Keratinocyte (primary cell): ENCODE measurements around the gene TAGLN2. TPM values are rescaled to one million over a fixed set of nuclear protein-coding genes. Genes with fewer than 3 reads are reported as not detected.

ENCODE experiments used
- DNase-seq: peaks from one replicate; pipeline ENCODE4 v3.0.0-alpha.2; 2011; ENCODE audit warnings: low read depth, missing footprints, low spot score
- FAIRE-seq: peaks from 2 replicates; lab custom pipeline; 2011; peaks lifted over from hg19 to GRCh38; lab: Jason Lieb, UNC
- H2AFZ ChIP-seq: 2 replicates; pipeline ENCODE4 v1.6.0; 2012; ENCODE audit warnings: low read length, control low read depth, inconsistent platforms; ENCODE audit not compliant: control insufficient read depth
- H3K27ac ChIP-seq: 2 replicates; pipeline ENCODE4 v1.5.1; 2011; ENCODE audit warnings: low read length; ENCODE audit not compliant: control insufficient read depth, insufficient read depth
- H3K27me3 ChIP-seq: 3 replicates; pipeline ENCODE4 v1.6.0; 2011; ENCODE audit warnings: low read length; ENCODE audit not compliant: control insufficient read depth, insufficient read depth; ENCODE audit errors: extremely low read depth
- H3K36me3 ChIP-seq, 2 experiments: 2 replicates in 1 of 2; 3 replicates in 1 of 2; pipeline ENCODE4 v1.5.1; 2011; ENCODE audit warnings: low read length in 2 of 2, mild to moderate bottlenecking in 1 of 2; ENCODE audit not compliant: control insufficient read depth in 2 of 2, insufficient read depth in 2 of 2; ENCODE audit errors: extremely low read depth in 1 of 2
- H3K4me1 ChIP-seq: 3 replicates; pipeline ENCODE4 v1.5.1; 2011; ENCODE audit warnings: low read length; ENCODE audit not compliant: control insufficient read depth, insufficient read depth; ENCODE audit errors: extremely low read depth
- H3K4me2 ChIP-seq: 3 replicates; pipeline ENCODE4 v1.6.0; 2011; ENCODE audit warnings: low read depth, low read length; ENCODE audit not compliant: control insufficient read depth, insufficient read depth; ENCODE audit errors: extremely low read depth
- H3K4me3 ChIP-seq, 3 experiments: fragments of 200-600 bp in 1 of 3; sonication (generic) in 1 of 3; 2 replicates in 2 of 3; 3 replicates in 1 of 3; pipeline ENCODE4 v1.5.1; 2011 to 2016; ENCODE audit warnings: low read length in 3 of 3, mild to moderate bottlenecking in 3 of 3, control low read depth in 2 of 3, inconsistent platforms in 1 of 3, low read depth in 1 of 3, mixed read lengths in 1 of 3, mixed run types in 1 of 3, moderate library complexity in 1 of 3; ENCODE audit not compliant: control insufficient read depth in 2 of 3, insufficient read depth in 2 of 3; ENCODE audit errors: extremely low read depth in 1 of 3
- H3K79me2 ChIP-seq: 2 replicates; pipeline ENCODE4 v1.6.0; 2012; ENCODE audit warnings: low read length; ENCODE audit not compliant: control insufficient read depth, insufficient read depth
- H3K9ac ChIP-seq: 3 replicates; pipeline ENCODE4 v1.6.0; 2011; ENCODE audit warnings: low read length; ENCODE audit not compliant: control insufficient read depth, insufficient read depth; ENCODE audit errors: extremely low read depth
- H3K9me1 ChIP-seq: 3 replicates; pipeline ENCODE4 v1.6.0; 2011; ENCODE audit warnings: low read length; ENCODE audit not compliant: control insufficient read depth, insufficient read depth; ENCODE audit errors: extremely low read depth
- H3K9me3 ChIP-seq: 2 replicates; pipeline ENCODE4 v1.5.1; 2012; ENCODE audit warnings: low read depth, low read length; ENCODE audit not compliant: control insufficient read depth
- H4K20me1 ChIP-seq: 3 replicates; pipeline ENCODE4 v1.6.0; 2011; ENCODE audit warnings: low read length; ENCODE audit not compliant: control insufficient read depth, insufficient read depth; ENCODE audit errors: extremely low read depth
- EZH2 ChIP-seq: IDR thresholded peaks from one replicate; pipeline ENCODE4 v1.6.1; 2012; ENCODE audit warnings: inconsistent platforms, mild to moderate bottlenecking, low read length, moderate library complexity
- dilution Hi-C: fragments of 300-500 bp; cut with MboI; formaldehyde crosslinking; loops from one replicate; pipeline ENCODE4 v1.7.0; 2020; ENCODE audit warnings: low sequenced_read_pairs; ENCODE audit not compliant: extremely low pct_ligation_motif_present
- polyA plus RNA-seq, 5 experiments: library from polyadenylated mRNA; depleted of rRNA in 3 of 5; stranded (reverse) in 3 of 5; stranded (forward) in 1 of 5; unstranded in 1 of 5; fragments of >200 nt; gene quantifications; 1 replicate in 1 of 5; 2 replicates in 3 of 5; 3 replicates in 1 of 5; pipeline versions ENCODE4 v1.2.1 to v1.2.3, GENCODE V29; 2011 to 2012; ENCODE audit warnings: missing spikeins in 2 of 5, low read depth in 1 of 5, low replicate concordance in 1 of 5
- TF ChIP-seq, protein P1 (sequence below), 3 experiments: IDR thresholded peaks in 1 of 3; conservative IDR thresholded peaks in 1 of 3; optimal IDR thresholded peaks in 1 of 3; 2 replicates in 2 of 3; 3 replicates in 1 of 3; pipeline versions ENCODE3 to v1.5.1; 2011; ENCODE audit warnings: low read length in 3 of 3, mild to moderate bottlenecking in 3 of 3, moderate library complexity in 2 of 3, control low read depth in 1 of 3, inconsistent platforms in 1 of 3; ENCODE audit not compliant: insufficient read depth in 2 of 3; ENCODE audit errors: extremely low read depth in 1 of 3

The TAGLN2 gene
- polyA plus RNA-seq, 1 donor (not counting 4 experiments of a cell fraction or from before 2014, with no cell fraction given): 709 TPM

DNA sequence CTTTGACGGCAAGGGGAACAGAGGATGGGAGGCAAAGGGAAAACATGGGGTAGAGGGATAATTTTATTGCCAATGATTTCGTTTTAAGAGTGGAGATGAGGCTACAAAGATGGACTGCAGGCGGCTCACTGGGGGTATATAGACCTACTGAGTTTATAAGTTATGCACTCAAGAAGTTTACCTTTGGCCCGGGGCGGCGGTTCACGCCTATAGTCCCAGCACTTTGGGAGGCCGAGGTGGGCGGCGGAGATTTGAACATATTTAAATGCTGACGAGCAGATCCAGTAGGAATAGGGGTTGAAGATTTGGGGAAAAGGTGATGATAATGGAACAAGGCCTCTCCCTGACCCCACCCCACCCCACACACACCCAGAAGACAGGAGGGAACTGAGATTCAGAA lies 36.9 kb upstream of the TAGLN2 start:
- H3K4me2 ChIP-seq: peak overlapping the region; percentile 77
- peaks cover 41% of the 10 kb centered on the region for H3K79me2 ChIP-seq
- H3K9ac ChIP-seq: peak overlapping the region; percentile 79
- H3K4me1 ChIP-seq: peaks cover 41% of the 10 kb centered on the region
- H3K27ac ChIP-seq: peak overlapping the region; percentile 93
- H3K36me3 ChIP-seq: peaks cover 5 to 13% of the 10 kb centered on the region in 2 experiments
- H3K9me3 ChIP-seq: no peaks in the 10 kb centered on the region
- no peak overlapping the region for H2AFZ ChIP-seq
- no peak for DNase-seq
- peaks cover 4% of the 10 kb centered on the region for H4K20me1 ChIP-seq
- dilution Hi-C loops: no loop called here
- no peak for FAIRE-seq
- TF ChIP-seq, protein P1, sequence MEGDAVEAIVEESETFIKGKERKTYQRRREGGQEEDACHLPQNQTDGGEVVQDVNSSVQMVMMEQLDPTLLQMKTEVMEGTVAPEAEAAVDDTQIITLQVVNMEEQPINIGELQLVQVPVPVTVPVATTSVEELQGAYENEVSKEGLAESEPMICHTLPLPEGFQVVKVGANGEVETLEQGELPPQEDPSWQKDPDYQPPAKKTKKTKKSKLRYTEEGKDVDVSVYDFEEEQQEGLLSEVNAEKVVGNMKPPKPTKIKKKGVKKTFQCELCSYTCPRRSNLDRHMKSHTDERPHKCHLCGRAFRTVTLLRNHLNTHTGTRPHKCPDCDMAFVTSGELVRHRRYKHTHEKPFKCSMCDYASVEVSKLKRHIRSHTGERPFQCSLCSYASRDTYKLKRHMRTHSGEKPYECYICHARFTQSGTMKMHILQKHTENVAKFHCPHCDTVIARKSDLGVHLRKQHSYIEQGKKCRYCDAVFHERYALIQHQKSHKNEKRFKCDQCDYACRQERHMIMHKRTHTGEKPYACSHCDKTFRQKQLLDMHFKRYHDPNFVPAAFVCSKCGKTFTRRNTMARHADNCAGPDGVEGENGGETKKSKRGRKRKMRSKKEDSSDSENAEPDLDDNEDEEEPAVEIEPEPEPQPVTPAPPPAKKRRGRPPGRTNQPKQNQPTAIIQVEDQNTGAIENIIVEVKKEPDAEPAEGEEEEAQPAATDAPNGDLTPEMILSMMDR (optimal IDR thresholded peaks at IDR 0.05 in 1 of 3, IDR thresholded peaks at IDR 0.05 in 1 of 3, conservative IDR thresholded peaks at IDR 0.05 in 1 of 3; ENCODE audit: extremely low read depth in 1 of 3, insufficient read depth in 2 of 3, low read length in 3 of 3): no peak
- TF ChIP-seq EZH2: no peak
- H3K27me3 ChIP-seq: no peaks in the 10 kb centered on the region
- no peaks in the 10 kb centered on the region for H3K9me1 ChIP-seq
- H3K4me3 ChIP-seq: peak overlapping the region; percentile 63 to 95 (median 81)

DNA sequence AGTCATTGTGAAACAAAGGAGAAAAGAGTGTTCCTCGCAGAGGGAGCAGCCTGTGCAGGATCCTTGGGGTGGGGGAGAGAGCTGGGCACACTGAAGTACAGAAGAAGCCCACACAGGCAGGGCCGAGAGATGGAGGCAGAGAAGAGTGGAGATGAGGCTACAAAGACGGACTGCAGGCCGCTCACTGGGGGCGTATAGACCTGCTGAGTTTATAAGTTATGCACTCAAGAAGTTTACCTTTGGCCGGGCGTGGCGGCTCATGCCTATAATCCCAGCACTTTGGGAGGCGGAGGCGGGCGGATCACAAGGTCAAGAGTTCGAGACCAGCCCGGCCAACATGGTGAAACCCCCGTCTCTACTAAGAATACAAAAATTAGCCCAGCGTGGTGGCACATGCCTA lies 36.3 kb upstream of the TAGLN2 start:
- H4K20me1 ChIP-seq: peaks cover 4% of the 10 kb centered on the region
- H3K27me3 ChIP-seq: no peaks in the 10 kb centered on the region
- no peaks in the 10 kb centered on the region for H3K9me3 ChIP-seq
- H3K4me1 ChIP-seq: peaks cover 41% of the 10 kb centered on the region
- dilution Hi-C loops: no loop called here
- TF ChIP-seq EZH2: no peak
- TF ChIP-seq, protein P1 (optimal IDR thresholded peaks at IDR 0.05 in 1 of 3, IDR thresholded peaks at IDR 0.05 in 1 of 3, conservative IDR thresholded peaks at IDR 0.05 in 1 of 3; ENCODE audit: extremely low read depth in 1 of 3, insufficient read depth in 2 of 3, low read length in 3 of 3): no peak
- H3K36me3 ChIP-seq: peaks cover 5 to 13% of the 10 kb centered on the region in 2 experiments
- H3K79me2 ChIP-seq: peaks cover 39% of the 10 kb centered on the region
- H2AFZ ChIP-seq: peak overlapping the region; percentile 3
- peak overlapping the region; percentile 93 for H3K27ac ChIP-seq
- H3K4me2 ChIP-seq: peak overlapping the region; percentile 77
- DNase-seq: no peak
- no peak for FAIRE-seq
- H3K9me1 ChIP-seq: no peaks in the 10 kb centered on the region
- H3K4me3 ChIP-seq: peak overlapping the region; percentile 63 to 95 (median 81)
- H3K9ac ChIP-seq: peak overlapping the region; percentile 79
